Activated naive CD8-positive, alpha-beta T cell treated with anti-CD3 and anti-CD28 coated beads, Interleukin-2, amount 50 U/mL, for 16 hours (primary cell): ENCODE measurements around the gene BEST3.
"Not testable (repeated sequence)": the region's sequence is repeated elsewhere in the genome, so short reads cannot be mapped to it uniquely, and the experiment has no call there.

Source experiments
- DNase-seq: peaks from one replicate; pipeline ENCODE4 v3.0.0-alpha.2; 2020; ENCODE audit warnings: low read depth, low spot score

BEST3 gene

GRCh38 chr12:69649529-69649928 is 49.6 kb downstream of the BEST3 start:
- DNase-seq, result no peak

GRCh38 chr12:69648476-69648875 is 50.6 kb downstream of the BEST3 start:
- no peak for DNase-seq

- no peak for DNase-seq
Observed at GRCh38 chr12:69647178-69647577, 51.9 kb downstream of the BEST3 start.

- DNase-seq, result no peak
Observed at GRCh38 chr12:69645031-69645430, 54.1 kb downstream of the BEST3 start.

GRCh38 chr12:69644511-69644910 is 54.6 kb downstream of the BEST3 start:
- DNase-seq, result no peak

- DNase-seq, result no peak
Observed at GRCh38 chr12:69642531-69642930, 56.6 kb downstream of the BEST3 start.

GRCh38 chr12:69641546-69641945 is 57.6 kb downstream of the BEST3 start:
- DNase-seq, result no peak

- peak; percentile 16 for DNase-seq
Observed at GRCh38 chr12:69639400-69640016, 59.6 kb downstream of the BEST3 start.

GRCh38 chr12:69633061-69633460 is 66.0 kb downstream of the BEST3 start:
- DNase-seq, result no peak

GRCh38 chr12:69630191-69630590 is 68.9 kb downstream of the BEST3 start:
- DNase-seq, result no peak

GRCh38 chr12:69627501-69627900 is 71.6 kb downstream of the BEST3 start:
- DNase-seq, result no peak

- no peak for DNase-seq
Observed at GRCh38 chr12:69623970-69624369, 75.1 kb downstream of the BEST3 start.

GRCh38 chr12:69621551-69621950 is 77.6 kb downstream of the BEST3 start:
- no peak for DNase-seq

GRCh38 chr12:69620921-69621320 is 78.2 kb downstream of the BEST3 start:
- no peak for DNase-seq

GRCh38 chr12:69620077-69620476 is 79.0 kb downstream of the BEST3 start:
- DNase-seq, result no peak

GRCh38 chr12:69619050-69619449 is 80.1 kb downstream of the BEST3 start:
- DNase-seq, result no peak

GRCh38 chr12:69616025-69616424 is 83.1 kb downstream of the BEST3 start:
- no peak for DNase-seq

- no peak for DNase-seq
Observed at GRCh38 chr12:69613351-69613750, 85.8 kb downstream of the BEST3 start.

GRCh38 chr12:69610729-69611128 is 88.4 kb downstream of the BEST3 start, which contains the start of gene LRRC10:
LRRC10 (minus strand) TSS chr12:69610907; CDS start chr12:69610838, 69 bp downstream.
- no peak for DNase-seq

- no peak for DNase-seq
Observed at GRCh38 chr12:69610126-69610525, 89.0 kb downstream of the BEST3 start.

- no peak for DNase-seq
Observed at GRCh38 chr12:69608114-69608513, 91.0 kb downstream of the BEST3 start.

- DNase-seq, result not testable (repeated sequence)
Observed at GRCh38 chr12:69604275-69604674, 94.8 kb downstream of the BEST3 start.
